T-helper 17 cell (primary cell): ENCODE measurements around the gene EVI5. TPM values are rescaled to one million over a fixed set of nuclear protein-coding genes. Genes with fewer than 3 reads are reported as not detected.

Experiments used
- ATAC-seq: fragments of 150-1000 bp; cut with Tn5 transposase; 2 replicates; pipeline ENCODE4 v1.10.0; 2021; ENCODE audit warnings: mild to moderate bottlenecking, moderate library complexity
- DNase-seq, 3 donors: peaks; one replicate each; pipeline versions ENCODE4 v3.0.0 to v3.0.0-alpha.2; 2020 to 2021
- H3K9me3 ChIP-seq: one replicate; pipeline ENCODE4 v1.7.0; 2013; ENCODE audit warnings: low read length, mild to moderate bottlenecking; ENCODE audit not compliant: control insufficient read depth, poor library complexity, severe bottlenecking
- H3K27ac Mint-ChIP-seq: one replicate; pipeline ENCODE4 v1.8.0; 2022; ENCODE audit warnings: mild to moderate bottlenecking, moderate library complexity, mixed read lengths
- H3K27me3 Mint-ChIP-seq: one replicate; pipeline ENCODE4 v1.8.0; 2022; ENCODE audit warnings: mixed read lengths
- H3K36me3 Mint-ChIP-seq: one replicate; pipeline ENCODE4 v1.8.0; 2022; ENCODE audit warnings: low read depth, mixed read lengths
- H3K4me1 Mint-ChIP-seq: one replicate; pipeline ENCODE4 v1.8.0; 2022; ENCODE audit warnings: mild to moderate bottlenecking, mixed read lengths
- H3K4me3 Mint-ChIP-seq: one replicate; pipeline ENCODE4 v1.8.0; 2022; ENCODE audit warnings: mild to moderate bottlenecking, moderate library complexity, mixed read lengths
- total RNA-seq, 4 donors: library from RNA in 2 of 4; stranded (reverse) in 2 of 4; gene quantifications; one replicate each; pipeline ENCODE4 v1.2.3 and lab custom pipeline; 2022 to 2026

Gene EVI5
- total RNA-seq, 2 donors from 2014 or later, result 0.70 to 0.80 TPM

DNA sequence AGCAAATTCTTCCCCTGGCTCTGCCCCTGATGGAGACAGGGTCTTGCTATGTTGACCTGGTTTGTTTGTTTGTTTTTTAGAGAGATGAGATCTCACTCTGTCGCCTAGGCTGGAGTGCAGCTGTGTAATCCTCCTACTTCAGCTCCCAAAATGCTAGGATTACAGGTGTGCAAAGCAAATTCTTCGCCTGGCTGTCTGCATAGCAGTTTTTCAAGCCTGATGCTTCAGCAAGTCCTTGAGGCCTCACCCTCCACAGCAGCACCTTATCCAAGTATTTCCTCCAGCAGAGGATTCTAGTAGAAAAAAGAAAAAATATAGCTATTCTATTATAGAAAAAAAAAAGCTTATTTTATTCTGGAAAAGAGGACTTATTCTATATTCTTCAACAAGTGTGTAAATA lies 31.8 kb upstream of the EVI5 start:
- peaks cover 3% of the 10 kb centered on the region for H3K36me3 Mint-ChIP-seq
- no peak overlapping the region for H3K4me3 Mint-ChIP-seq
- H3K27me3 Mint-ChIP-seq, result peaks cover 32% of the 10 kb centered on the region
- no peak for ATAC-seq
- no peak overlapping the region for H3K27ac Mint-ChIP-seq
- no peak for DNase-seq
- no peaks in the 10 kb centered on the region for H3K9me3 ChIP-seq
- no peaks in the 10 kb centered on the region for H3K4me1 Mint-ChIP-seq

- H3K9me3 ChIP-seq, result no peaks in the 10 kb centered on the region
- H3K4me1 Mint-ChIP-seq, result peaks cover 4% of the 10 kb centered on the region
- H3K27ac Mint-ChIP-seq, result no peak overlapping the region
- H3K36me3 Mint-ChIP-seq, result no peaks in the 10 kb centered on the region
- no peak overlapping the region for H3K4me3 Mint-ChIP-seq
- no peak for DNase-seq
- no peak for ATAC-seq
- peaks cover 23% of the 10 kb centered on the region for H3K27me3 Mint-ChIP-seq
Measured at GRCh38 chr1:92808381-92808780, 23.5 kb upstream of the EVI5 start.

DNA sequence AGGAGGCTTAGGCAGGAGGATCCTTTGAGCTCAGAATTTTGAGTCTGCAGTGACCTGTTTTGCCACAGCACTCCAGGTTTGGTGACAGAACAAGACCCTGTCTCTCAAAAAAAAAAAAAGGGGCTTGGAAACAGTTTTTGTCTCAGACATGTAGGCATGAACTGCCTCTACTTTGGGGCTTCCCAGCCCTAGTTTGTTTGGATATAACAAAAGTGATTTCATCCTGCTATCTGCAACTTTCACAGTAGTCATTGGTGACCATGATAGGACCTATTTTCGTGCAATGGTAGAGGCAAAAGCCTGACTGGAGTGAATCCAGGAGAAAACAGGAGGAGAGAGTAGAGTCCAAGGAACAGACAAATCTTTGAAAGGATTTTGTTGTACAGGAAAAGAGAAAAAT lies 20.3 kb upstream of the EVI5 start:
- DNase-seq (no peak), ATAC-seq (no peak)
- H3K27me3 Mint-ChIP-seq, result peaks cover 1% of the 10 kb centered on the region
- no peaks in the 10 kb centered on the region for H3K9me3 ChIP-seq
- H3K27ac Mint-ChIP-seq, result no peak overlapping the region
- H3K4me3 Mint-ChIP-seq, result no peak overlapping the region
- peaks cover 4% of the 10 kb centered on the region for H3K4me1 Mint-ChIP-seq
- H3K36me3 Mint-ChIP-seq, result no peaks in the 10 kb centered on the region

GRCh38 chr1:92804721-92805201 lies 19.9 kb upstream of the EVI5 start:
- no peaks in the 10 kb centered on the region for H3K27me3 Mint-ChIP-seq
- DNase-seq (no peak), ATAC-seq (peak; percentile 79)
- H3K4me1 Mint-ChIP-seq, result peaks cover 4% of the 10 kb centered on the region
- H3K4me3 Mint-ChIP-seq, result no peak overlapping the region
- no peaks in the 10 kb centered on the region for H3K36me3 Mint-ChIP-seq
- H3K9me3 ChIP-seq, result no peaks in the 10 kb centered on the region
- H3K27ac Mint-ChIP-seq, result no peak overlapping the region

- DNase-seq (no peak), ATAC-seq (no peak)
- H3K4me1 Mint-ChIP-seq, result peaks cover 4% of the 10 kb centered on the region
- no peaks in the 10 kb centered on the region for H3K36me3 Mint-ChIP-seq
- no peak overlapping the region for H3K4me3 Mint-ChIP-seq
- no peak overlapping the region for H3K27ac Mint-ChIP-seq
- no peaks in the 10 kb centered on the region for H3K27me3 Mint-ChIP-seq
- no peaks in the 10 kb centered on the region for H3K9me3 ChIP-seq
Measured at GRCh38 chr1:92803140-92803887, 18.4 kb upstream of the EVI5 start.

GRCh38 chr1:92797961-92798360 lies 13.1 kb upstream of the EVI5 start:
- no peak for ATAC-seq

DNA sequence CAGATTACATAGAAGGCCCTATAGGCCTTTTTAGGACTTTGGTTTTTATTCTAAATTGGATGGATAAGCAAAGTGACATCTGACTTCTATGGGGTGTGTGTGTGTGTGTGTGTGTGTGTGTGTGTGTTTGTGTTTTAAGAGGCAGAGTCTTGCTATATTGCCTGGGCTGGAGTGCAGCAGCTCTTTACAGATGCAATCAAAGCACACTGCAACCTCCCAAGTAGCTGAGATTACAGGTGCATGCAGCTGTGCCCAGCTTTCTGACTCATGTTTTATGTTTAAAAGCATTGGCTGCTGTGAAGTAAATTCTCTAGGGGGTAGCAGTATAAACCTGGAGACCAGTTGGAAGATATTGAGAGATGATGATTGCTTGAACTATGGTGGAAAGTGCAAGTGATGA lies 12.4 kb upstream of the EVI5 start:
- H3K4me3 Mint-ChIP-seq, result no peak overlapping the region
- ATAC-seq (no peak), DNase-seq (no peak)
- H3K4me1 Mint-ChIP-seq, result no peaks in the 10 kb centered on the region
- H3K9me3 ChIP-seq, result no peaks in the 10 kb centered on the region
- no peaks in the 10 kb centered on the region for H3K36me3 Mint-ChIP-seq
- H3K27ac Mint-ChIP-seq, result no peak overlapping the region
- peaks cover 35% of the 10 kb centered on the region for H3K27me3 Mint-ChIP-seq

More at GRCh38 chr1:92797961-92798360, 13.1 kb upstream of the EVI5 start:
- no peak overlapping the region for H3K27ac Mint-ChIP-seq
- no peak overlapping the region for H3K4me3 Mint-ChIP-seq
- H3K27me3 Mint-ChIP-seq, result peaks cover 29% of the 10 kb centered on the region
- H3K4me1 Mint-ChIP-seq, result no peaks in the 10 kb centered on the region
- no peak for DNase-seq
- no peaks in the 10 kb centered on the region for H3K36me3 Mint-ChIP-seq
- H3K9me3 ChIP-seq, result no peaks in the 10 kb centered on the region

GRCh38 chr1:92795166-92795565 lies 10.3 kb upstream of the EVI5 start:
- ATAC-seq (no peak), DNase-seq (no peak)
- Mint-ChIP-seq H3K36me3 (no peaks in the 10 kb centered on the region), H3K4me1 (no peaks in the 10 kb centered on the region), H3K27me3 (peaks cover 51% of the 10 kb centered on the region), H3K4me3 (no peak overlapping the region), H3K27ac (no peak overlapping the region)
- no peaks in the 10 kb centered on the region for H3K9me3 ChIP-seq

DNA sequence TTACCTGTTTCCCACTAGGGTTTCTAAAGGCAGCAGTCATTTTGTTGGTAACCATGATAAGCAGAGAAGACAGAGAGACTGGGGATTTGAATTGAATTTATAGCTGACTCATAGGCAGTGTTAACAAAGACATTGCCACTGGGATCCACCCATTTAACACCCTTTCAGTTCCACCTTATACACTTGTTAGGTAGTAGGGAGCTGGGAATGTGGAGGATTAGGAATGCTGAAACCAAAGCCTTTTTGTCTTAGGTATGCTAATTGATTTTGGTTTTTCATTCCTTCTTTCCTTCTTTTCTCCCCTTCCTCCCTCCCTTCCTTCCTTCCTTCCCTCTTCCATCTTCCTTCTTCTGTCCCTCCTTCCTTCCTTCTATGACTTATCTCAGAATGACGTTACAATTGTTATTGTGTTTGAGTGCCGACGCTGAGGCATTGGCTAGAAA lies 7.5 kb upstream of the EVI5 start:
- Mint-ChIP-seq H3K27me3 (peaks cover 54% of the 10 kb centered on the region), H3K4me1 (no peaks in the 10 kb centered on the region), H3K4me3 (no peak overlapping the region), H3K36me3 (no peaks in the 10 kb centered on the region), H3K27ac (no peak overlapping the region)
- DNase-seq (no peak), ATAC-seq (no peak)
- H3K9me3 ChIP-seq, result no peaks in the 10 kb centered on the region

DNA sequence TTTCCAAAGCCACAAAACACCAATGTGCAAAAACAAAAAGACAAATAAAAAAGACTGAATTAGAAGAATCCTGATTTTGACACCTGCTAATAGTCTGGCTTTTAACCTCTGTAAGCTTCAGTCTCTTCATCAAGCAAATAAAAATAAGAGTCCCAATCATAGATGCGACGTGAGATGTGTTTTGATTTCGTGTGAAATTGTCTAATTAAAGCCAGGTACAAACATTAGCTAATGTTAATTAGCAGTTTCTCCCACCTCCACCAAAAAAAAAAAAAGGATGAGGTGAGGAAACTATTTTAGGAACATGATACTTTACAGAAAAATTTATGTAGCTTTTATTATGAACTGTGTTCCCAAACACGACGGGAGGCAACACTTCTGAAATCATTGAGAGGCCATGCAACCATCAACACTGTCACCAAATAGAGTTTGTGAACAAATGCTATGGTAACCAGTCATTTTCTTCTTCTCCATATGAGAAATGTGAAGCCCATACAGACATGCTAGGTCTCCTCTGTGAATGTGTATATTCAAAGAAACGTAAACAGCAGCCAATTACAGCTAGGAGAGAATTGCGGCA lies 6.7 kb upstream of the EVI5 start:
- no peak for DNase-seq
- Mint-ChIP-seq H3K27ac (no peak overlapping the region), H3K4me3 (no peak overlapping the region), H3K36me3 (peaks cover 3% of the 10 kb centered on the region), H3K4me1 (peaks cover 3% of the 10 kb centered on the region), H3K27me3 (peaks cover 60% of the 10 kb centered on the region)
- H3K9me3 ChIP-seq, result no peaks in the 10 kb centered on the region
- ATAC-seq, result no peak

DNA sequence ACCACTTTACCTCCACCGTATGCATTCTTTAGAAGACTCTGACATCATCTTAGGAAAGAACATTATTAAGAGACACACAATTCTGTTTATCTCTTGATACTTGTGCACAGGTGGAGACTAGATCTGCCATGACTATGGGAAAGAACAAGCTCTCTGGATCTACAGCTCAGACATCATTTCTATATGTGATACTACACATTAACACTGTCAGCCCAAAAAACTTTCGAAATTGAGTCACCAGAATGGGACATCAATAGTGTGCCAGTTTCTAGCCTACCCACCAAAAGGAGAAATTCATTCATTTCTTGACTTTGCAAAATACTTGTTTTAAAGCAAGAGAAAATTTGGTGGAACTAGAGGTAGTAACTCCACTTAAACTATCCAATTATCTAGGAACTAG lies 6.0 kb upstream of the EVI5 start:
- Mint-ChIP-seq H3K27me3 (peaks cover 64% of the 10 kb centered on the region), H3K4me3 (no peak overlapping the region), H3K4me1 (peaks cover 5% of the 10 kb centered on the region), H3K36me3 (peaks cover 6% of the 10 kb centered on the region), H3K27ac (no peak overlapping the region)
- ATAC-seq (no peak), DNase-seq (no peak)
- H3K9me3 ChIP-seq, result no peaks in the 10 kb centered on the region

- Mint-ChIP-seq H3K4me3 (no peak overlapping the region), H3K27ac (no peak overlapping the region), H3K36me3 (peaks cover 6% of the 10 kb centered on the region), H3K27me3 (peaks cover 68% of the 10 kb centered on the region), H3K4me1 (peaks cover 8% of the 10 kb centered on the region)
- DNase-seq (no peak), ATAC-seq (no peak)
- H3K9me3 ChIP-seq, result no peaks in the 10 kb centered on the region
Measured at GRCh38 chr1:92790081-92790480, 5.2 kb upstream of the EVI5 start.

DNA sequence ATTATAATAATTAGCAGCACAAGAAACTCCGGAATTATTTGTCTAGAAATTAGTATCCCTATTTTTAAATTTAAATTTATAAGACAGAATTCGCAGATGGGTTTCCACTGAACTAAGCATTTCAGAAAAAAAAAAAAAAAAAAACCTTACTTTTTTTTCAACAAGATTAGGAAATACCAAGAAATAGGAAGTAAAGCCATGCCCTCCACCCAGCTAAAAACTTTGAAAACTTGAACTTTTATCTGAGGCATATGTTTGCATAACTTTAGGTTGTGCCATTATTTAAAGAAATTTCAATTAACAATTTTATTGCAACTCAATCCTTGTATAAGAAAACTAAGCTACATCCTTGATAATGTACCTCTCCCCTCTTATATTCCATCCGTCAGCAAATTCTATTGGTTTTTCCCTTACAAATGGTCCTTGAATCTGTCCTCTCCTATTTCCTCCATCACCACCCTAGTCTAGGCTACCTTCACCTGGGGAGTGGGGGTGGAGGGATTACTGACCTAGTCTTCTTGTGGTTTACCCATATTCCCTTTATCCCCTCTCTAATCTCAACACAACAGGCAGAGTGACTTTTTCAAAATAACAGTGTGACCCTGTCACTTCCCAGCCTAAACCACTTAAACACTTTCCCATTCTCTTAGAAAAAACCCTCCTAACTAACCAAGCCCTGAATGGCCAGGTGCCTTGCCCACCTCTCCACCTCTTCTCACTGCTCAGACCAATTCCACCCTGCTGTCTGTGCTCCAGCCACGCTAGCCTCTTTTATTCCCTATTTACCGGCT lies 1.4 kb upstream of the EVI5 start:
- ATAC-seq (no peak), DNase-seq (no peak)
- no peaks in the 10 kb centered on the region for H3K9me3 ChIP-seq
- peak overlapping the region; percentile 45 for H3K4me3 Mint-ChIP-seq
- peaks cover 50% of the 10 kb centered on the region for H3K27me3 Mint-ChIP-seq
- H3K4me1 Mint-ChIP-seq, result peaks cover 20% of the 10 kb centered on the region
- no peak overlapping the region for H3K27ac Mint-ChIP-seq
- peaks cover 6% of the 10 kb centered on the region for H3K36me3 Mint-ChIP-seq
